Neural cell (in vitro differentiated cells): ENCODE results near the gene C11orf86. TPM values are rescaled to one million over a fixed set of nuclear protein-coding genes. Genes with fewer than 3 reads are reported as not detected.

ENCODE experiments used
- H2AFZ ChIP-seq: fragments of 200-600, 300-800 bp; sonication (generic), shearing (Covaris generic); 2 replicates; pipeline ENCODE4 v1.6.0; 2014; ENCODE audit warnings: low read depth, mild to moderate bottlenecking, antibody characterized with exemption, low read length, moderate library complexity
- H3F3A ChIP-seq: fragments of 200-600 bp; shearing (Covaris generic); 2 replicates; pipeline ENCODE4 v1.6.1; 2016; ENCODE audit warnings: mild to moderate bottlenecking, moderate library complexity, mixed read lengths, antibody characterized with exemption, low read length; ENCODE audit not compliant: insufficient read depth, poor library complexity, severe bottlenecking
- H3K27ac ChIP-seq: fragments of 200-600, 300-800 bp; sonication (generic), shearing (Covaris generic); 2 replicates; pipeline ENCODE4 v1.5.1; 2014; ENCODE audit warnings: mild to moderate bottlenecking, low read length, moderate library complexity
- H3K27me3 ChIP-seq: fragments of 300-800, 200-600 bp; sonication (generic), shearing (Covaris generic); 2 replicates; pipeline ENCODE4 v1.6.0; 2014; ENCODE audit warnings: mild to moderate bottlenecking, low read depth, low read length, moderate library complexity; ENCODE audit not compliant: insufficient read depth
- H3K36me3 ChIP-seq: fragments of 300-800, 200-600 bp; sonication (generic), shearing (Covaris generic); 2 replicates; pipeline ENCODE4 v1.5.1; 2014; ENCODE audit warnings: mild to moderate bottlenecking, antibody characterized with exemption, low read length, moderate library complexity; ENCODE audit not compliant: insufficient read depth
- H3K4me2 ChIP-seq: fragments of 300-800, 200-600 bp; sonication (generic), shearing (Covaris generic); 2 replicates; pipeline ENCODE4 v1.6.0; 2014; ENCODE audit warnings: mild to moderate bottlenecking, low read length
- H3K4me3 ChIP-seq: fragments of 300-800, 200-600 bp; sonication (generic), shearing (Covaris generic); 2 replicates; pipeline ENCODE4 v1.5.1; 2014; ENCODE audit warnings: mild to moderate bottlenecking, low read length, moderate library complexity
- H3K79me2 ChIP-seq: fragments of 200-600 bp; shearing (Covaris generic); replicated peaks from 2 replicates; pipeline ENCODE4 v1.6.0; 2014; ENCODE audit warnings: mild to moderate bottlenecking, low read length, moderate library complexity; ENCODE audit not compliant: insufficient read depth
- H3K9ac ChIP-seq: fragments of 300-800, 200-600 bp; sonication (generic), shearing (Covaris generic); 2 replicates; pipeline ENCODE4 v1.6.1; 2016; ENCODE audit warnings: mild to moderate bottlenecking, low read length, mixed read lengths
- H3K9me2 ChIP-seq: fragments of 200-600 bp; shearing (Covaris generic); 2 replicates; pipeline ENCODE4 v1.6.1; 2016; ENCODE audit warnings: mild to moderate bottlenecking, low read length, mixed read lengths; ENCODE audit not compliant: insufficient read depth
- H3K9me3 ChIP-seq: fragments of 200-600, 300-800 bp; sonication (generic), shearing (Covaris generic); 2 replicates; pipeline ENCODE4 v1.6.1; 2016; ENCODE audit warnings: mild to moderate bottlenecking, mixed run types, low read length, moderate library complexity, mixed read lengths
- H4K20me1 ChIP-seq: fragments of 200-600 bp; shearing (Covaris generic); 2 replicates; pipeline ENCODE4 v1.6.1; 2016; ENCODE audit warnings: mild to moderate bottlenecking, mixed run types; ENCODE audit not compliant: insufficient read depth
- EP300 ChIP-seq: fragments of 450-650 bp; conservative IDR thresholded peaks from 2 replicates; pipeline ENCODE4 v1.6.1; 2014; ENCODE audit warnings: antibody characterized with exemption, mild to moderate bottlenecking, moderate library complexity; ENCODE audit not compliant: poor library complexity, severe bottlenecking
- EZH2 ChIP-seq: fragments of 200-600, 300-800 bp; shearing (Covaris generic), sonication (generic); IDR thresholded peaks from 2 replicates; pipeline ENCODE4 v1.6.1; 2014; ENCODE audit warnings: antibody characterized with exemption, low read length, borderline replicate concordance, mild to moderate bottlenecking; ENCODE audit not compliant: insufficient read depth, poor library complexity, severe bottlenecking
- MXI1 ChIP-seq: fragments of 450-650 bp; conservative IDR thresholded peaks from 2 replicates; pipeline ENCODE4 v1.6.1; 2014; ENCODE audit warnings: antibody characterized with exemption, mild to moderate bottlenecking; ENCODE audit not compliant: poor library complexity, severe bottlenecking
- POLR2AphosphoS5 ChIP-seq: IDR thresholded peaks from 2 replicates; pipeline ENCODE4 v1.6.1; 2012
- RAD21 ChIP-seq: fragments of 450-650 bp; conservative IDR thresholded peaks from 2 replicates; pipeline ENCODE4 v1.6.1; 2014; ENCODE audit warnings: antibody characterized with exemption, mild to moderate bottlenecking, moderate library complexity
- SMC3 ChIP-seq: fragments of 450-650 bp; conservative IDR thresholded peaks from 2 replicates; pipeline ENCODE4 v1.6.1; 2014; ENCODE audit warnings: antibody characterized with exemption, mild to moderate bottlenecking, moderate library complexity; ENCODE audit not compliant: poor library complexity
- TAF1 ChIP-seq: IDR thresholded peaks from 2 replicates; pipeline ENCODE4 v1.6.1; 2012; ENCODE audit warnings: low read depth
- polyA plus RNA-seq: library from polyadenylated mRNA; depleted of rRNA; stranded (reverse); fragments of >200 nt; gene quantifications from 2 replicates; pipeline ENCODE4 v1.2.3, GENCODE V29; 2014
- TF ChIP-seq, protein P1 (sequence below): fragments of 450-650 bp; IDR thresholded peaks from 2 replicates; pipeline ENCODE4 v1.5.1; 2014; ENCODE audit warnings: antibody characterized with exemption, mild to moderate bottlenecking, moderate library complexity; ENCODE audit not compliant: poor library complexity, severe bottlenecking
- TF ChIP-seq, protein P2 (sequence below): IDR thresholded peaks from 2 replicates; pipeline ENCODE4 v1.6.1; 2012; ENCODE audit warnings: borderline replicate concordance

C11orf86 gene
- polyA plus RNA-seq, 1 donor from 2014 or later: not detected

DNA sequence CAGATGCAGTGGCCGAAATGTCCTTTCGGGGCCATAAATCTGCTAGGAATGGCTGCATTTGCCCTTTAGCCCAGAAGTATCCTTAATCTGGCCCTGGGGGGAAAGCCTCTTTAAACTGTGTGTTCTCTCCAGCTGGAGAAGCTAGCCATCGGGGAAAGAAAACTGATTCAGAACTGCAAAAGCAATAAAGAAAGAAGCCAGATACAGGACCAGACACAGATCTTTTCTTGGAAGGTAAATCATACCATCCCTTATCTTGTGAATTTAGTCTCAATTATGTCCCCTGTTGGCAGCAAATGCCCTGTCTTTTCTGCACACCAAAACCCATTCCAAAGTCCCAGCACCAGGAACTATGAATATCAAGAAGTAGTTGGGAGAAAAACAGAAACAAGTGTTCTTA, 42.6 kb upstream of the C11orf86 start:
- no peak overlapping the region for H3K9ac ChIP-seq
- TF ChIP-seq RAD21: no peak
- TF ChIP-seq POLR2AphosphoS5: no peak
- no peak for TF ChIP-seq TAF1
- TF ChIP-seq MXI1: no peak
- TF ChIP-seq, protein P1, sequence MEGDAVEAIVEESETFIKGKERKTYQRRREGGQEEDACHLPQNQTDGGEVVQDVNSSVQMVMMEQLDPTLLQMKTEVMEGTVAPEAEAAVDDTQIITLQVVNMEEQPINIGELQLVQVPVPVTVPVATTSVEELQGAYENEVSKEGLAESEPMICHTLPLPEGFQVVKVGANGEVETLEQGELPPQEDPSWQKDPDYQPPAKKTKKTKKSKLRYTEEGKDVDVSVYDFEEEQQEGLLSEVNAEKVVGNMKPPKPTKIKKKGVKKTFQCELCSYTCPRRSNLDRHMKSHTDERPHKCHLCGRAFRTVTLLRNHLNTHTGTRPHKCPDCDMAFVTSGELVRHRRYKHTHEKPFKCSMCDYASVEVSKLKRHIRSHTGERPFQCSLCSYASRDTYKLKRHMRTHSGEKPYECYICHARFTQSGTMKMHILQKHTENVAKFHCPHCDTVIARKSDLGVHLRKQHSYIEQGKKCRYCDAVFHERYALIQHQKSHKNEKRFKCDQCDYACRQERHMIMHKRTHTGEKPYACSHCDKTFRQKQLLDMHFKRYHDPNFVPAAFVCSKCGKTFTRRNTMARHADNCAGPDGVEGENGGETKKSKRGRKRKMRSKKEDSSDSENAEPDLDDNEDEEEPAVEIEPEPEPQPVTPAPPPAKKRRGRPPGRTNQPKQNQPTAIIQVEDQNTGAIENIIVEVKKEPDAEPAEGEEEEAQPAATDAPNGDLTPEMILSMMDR: no peak
- H3K4me2 ChIP-seq: no peak overlapping the region
- no peaks in the 10 kb centered on the region for H3K36me3 ChIP-seq
- no peaks in the 10 kb centered on the region for H4K20me1 ChIP-seq
- H3K79me2 ChIP-seq: no peaks in the 10 kb centered on the region
- no peaks in the 10 kb centered on the region for H3F3A ChIP-seq
- H3K9me3 ChIP-seq: no peaks in the 10 kb centered on the region
- no peak overlapping the region for H2AFZ ChIP-seq
- no peak overlapping the region for H3K27ac ChIP-seq
- H3K27me3 ChIP-seq: no peaks in the 10 kb centered on the region
- no peak overlapping the region for H3K4me3 ChIP-seq
- H3K9me2 ChIP-seq: no peaks in the 10 kb centered on the region

DNA sequence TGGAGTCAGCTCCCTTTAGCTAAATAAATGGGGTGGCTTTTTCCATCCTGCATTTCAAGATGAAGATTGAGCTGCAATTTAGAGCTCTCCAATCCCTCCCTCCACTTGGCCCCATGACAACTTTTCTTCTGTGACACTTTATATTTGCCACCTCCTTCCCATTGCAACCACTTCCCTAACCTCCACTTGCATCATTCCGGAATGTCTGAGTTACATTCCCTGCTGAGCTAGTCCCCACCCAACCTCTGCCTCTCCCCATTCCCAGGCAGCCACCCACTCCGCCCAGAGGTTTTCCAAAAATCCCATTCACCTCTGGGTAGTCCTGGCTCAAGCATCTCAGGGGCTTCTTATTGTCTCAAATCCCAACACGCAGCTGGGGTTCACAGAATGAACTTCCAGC, 41.6 kb upstream of the C11orf86 start:
- no peaks in the 10 kb centered on the region for H4K20me1 ChIP-seq
- H3K4me3 ChIP-seq: no peak overlapping the region
- H3F3A ChIP-seq: no peaks in the 10 kb centered on the region
- no peaks in the 10 kb centered on the region for H3K9me2 ChIP-seq
- no peak overlapping the region for H2AFZ ChIP-seq
- no peaks in the 10 kb centered on the region for H3K9me3 ChIP-seq
- H3K27me3 ChIP-seq: no peaks in the 10 kb centered on the region
- no peak overlapping the region for H3K27ac ChIP-seq
- TF ChIP-seq TAF1 (no peak), EZH2 (no peak), SMC3 (no peak), POLR2AphosphoS5 (no peak), RAD21 (no peak), MXI1 (no peak), EP300 (no peak)
- TF ChIP-seq, protein P1: no peak
- TF ChIP-seq, protein P2, sequence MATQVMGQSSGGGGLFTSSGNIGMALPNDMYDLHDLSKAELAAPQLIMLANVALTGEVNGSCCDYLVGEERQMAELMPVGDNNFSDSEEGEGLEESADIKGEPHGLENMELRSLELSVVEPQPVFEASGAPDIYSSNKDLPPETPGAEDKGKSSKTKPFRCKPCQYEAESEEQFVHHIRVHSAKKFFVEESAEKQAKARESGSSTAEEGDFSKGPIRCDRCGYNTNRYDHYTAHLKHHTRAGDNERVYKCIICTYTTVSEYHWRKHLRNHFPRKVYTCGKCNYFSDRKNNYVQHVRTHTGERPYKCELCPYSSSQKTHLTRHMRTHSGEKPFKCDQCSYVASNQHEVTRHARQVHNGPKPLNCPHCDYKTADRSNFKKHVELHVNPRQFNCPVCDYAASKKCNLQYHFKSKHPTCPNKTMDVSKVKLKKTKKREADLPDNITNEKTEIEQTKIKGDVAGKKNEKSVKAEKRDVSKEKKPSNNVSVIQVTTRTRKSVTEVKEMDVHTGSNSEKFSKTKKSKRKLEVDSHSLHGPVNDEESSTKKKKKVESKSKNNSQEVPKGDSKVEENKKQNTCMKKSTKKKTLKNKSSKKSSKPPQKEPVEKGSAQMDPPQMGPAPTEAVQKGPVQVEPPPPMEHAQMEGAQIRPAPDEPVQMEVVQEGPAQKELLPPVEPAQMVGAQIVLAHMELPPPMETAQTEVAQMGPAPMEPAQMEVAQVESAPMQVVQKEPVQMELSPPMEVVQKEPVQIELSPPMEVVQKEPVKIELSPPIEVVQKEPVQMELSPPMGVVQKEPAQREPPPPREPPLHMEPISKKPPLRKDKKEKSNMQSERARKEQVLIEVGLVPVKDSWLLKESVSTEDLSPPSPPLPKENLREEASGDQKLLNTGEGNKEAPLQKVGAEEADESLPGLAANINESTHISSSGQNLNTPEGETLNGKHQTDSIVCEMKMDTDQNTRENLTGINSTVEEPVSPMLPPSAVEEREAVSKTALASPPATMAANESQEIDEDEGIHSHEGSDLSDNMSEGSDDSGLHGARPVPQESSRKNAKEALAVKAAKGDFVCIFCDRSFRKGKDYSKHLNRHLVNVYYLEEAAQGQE: no peak
- H3K4me2 ChIP-seq: no peak overlapping the region
- no peak overlapping the region for H3K9ac ChIP-seq
- H3K79me2 ChIP-seq: no peaks in the 10 kb centered on the region
- no peaks in the 10 kb centered on the region for H3K36me3 ChIP-seq
